HEK293T (cell line): Measurements from ENCODE around the gene PRSS1.
"Not testable (repeated sequence)": the region's sequence is repeated elsewhere in the genome, so short reads cannot be mapped to it uniquely, and the experiment has no call there.

ENCODE experiments used
- CTCF ChIA-PET: fragments of 350-600 bp; formaldehyde crosslinking; extraction: SDS; loops from one replicate; lab custom pipeline; 2021; ENCODE audit warnings: antibody characterized with exemption, inconsistent platforms; lab: Yijun Ruan, JAX
- POLR2A ChIA-PET: fragments of 350-600 bp; formaldehyde crosslinking; extraction: SDS; loops from one replicate; lab custom pipeline; 2020; ENCODE audit warnings: antibody characterized with exemption, inconsistent platforms; lab: Yijun Ruan, JAX
- DNase-seq: peaks from one replicate; pipeline ENCODE4 v3.0.0; 2012; ENCODE audit warnings: mixed read lengths; ENCODE audit errors: extremely low spot score
- ARNT ChIP-seq: fragments of 450-650 bp; IDR thresholded peaks from 2 replicates; pipeline ENCODE4 v1.6.1; 2017; ENCODE audit warnings: mild to moderate bottlenecking
- BHLHE40 ChIP-seq: fragments of 450-650 bp; IDR thresholded peaks from 2 replicates; pipeline ENCODE4 v1.6.1; 2016; ENCODE audit warnings: mild to moderate bottlenecking, moderate library complexity, borderline replicate concordance
- CTBP1 ChIP-seq: fragments of 450-650 bp; IDR thresholded peaks from 2 replicates; pipeline ENCODE4 v1.6.1; 2016; ENCODE audit warnings: borderline replicate concordance
- ELF4 ChIP-seq: fragments of 450-650 bp; IDR thresholded peaks from 2 replicates; pipeline ENCODE4 v1.6.1; 2017; ENCODE audit warnings: antibody characterized with exemption
- FOXA1 ChIP-seq: fragments of 450-650 bp; IDR thresholded peaks from 2 replicates; pipeline ENCODE4 v1.6.1; 2016; ENCODE audit warnings: mild to moderate bottlenecking
- FOXK2 ChIP-seq: fragments of 450-650 bp; IDR thresholded peaks from 2 replicates; pipeline ENCODE4 v1.6.1; 2016; ENCODE audit warnings: mild to moderate bottlenecking
- FOXM1 ChIP-seq: fragments of 450-650 bp; IDR thresholded peaks from 2 replicates; pipeline ENCODE4 v1.6.1; 2017; ENCODE audit warnings: mild to moderate bottlenecking, borderline replicate concordance
- HDGF ChIP-seq: fragments of 450-650 bp; IDR thresholded peaks from 2 replicates; pipeline ENCODE4 v1.6.1; 2017; ENCODE audit warnings: antibody characterized with exemption, borderline replicate concordance
- L3MBTL2 ChIP-seq: fragments of 450-650 bp; conservative IDR thresholded peaks from 2 replicates; pipeline ENCODE4 v1.6.1; 2016; ENCODE audit warnings: mild to moderate bottlenecking
- LEF1 ChIP-seq: fragments of 450-650 bp; IDR thresholded peaks from 2 replicates; pipeline ENCODE4 v1.6.1; 2017; ENCODE audit warnings: mild to moderate bottlenecking, borderline replicate concordance
- NFRKB ChIP-seq: fragments of 450-650 bp; IDR thresholded peaks from 2 replicates; pipeline ENCODE4 v1.6.1; 2016; ENCODE audit warnings: mild to moderate bottlenecking, moderate library complexity
- PKNOX1 ChIP-seq: fragments of 450-650 bp; IDR thresholded peaks from 2 replicates; pipeline ENCODE4 v1.6.1; 2016
- SP1 ChIP-seq: fragments of 450-650 bp; IDR thresholded peaks from 2 replicates; pipeline ENCODE4 v1.6.1; 2017
- SUZ12 ChIP-seq: fragments of 450-650 bp; IDR thresholded peaks from 2 replicates; pipeline ENCODE4 v1.6.1; 2016; ENCODE audit warnings: mild to moderate bottlenecking
- TARDBP ChIP-seq: fragments of 450-650 bp; IDR thresholded peaks from 2 replicates; pipeline ENCODE4 v1.6.1; 2016
- ZNF384 ChIP-seq: fragments of 450-650 bp; IDR thresholded peaks from 2 replicates; pipeline ENCODE4 v1.6.1; 2016

PRSS1 gene

GRCh38 chr7:142722248-142722794 lies 27.0 kb upstream of the PRSS1 start:
- no peak for DNase-seq
- TF ChIP-seq CTBP1 (no peak), FOXM1 (no peak), TARDBP (no peak), L3MBTL2 (no peak), ZNF384 (no peak), SUZ12 (no peak), FOXK2 (no peak), BHLHE40 (no peak), ELF4 (no peak), SP1 (no peak), HDGF (no peak), ARNT (no peak), PKNOX1 (no peak), LEF1 (no peak), NFRKB (no peak), FOXA1 (no peak)
- CTCF ChIA-PET = no interaction called here
- POLR2A ChIA-PET = no interaction called here

- no peak for TF ChIP-seq SUZ12
- no peak for TF ChIP-seq ZNF384
- no peak for TF ChIP-seq FOXA1
- TF ChIP-seq FOXK2 = no peak
- TF ChIP-seq ARNT = no peak
- no peak for TF ChIP-seq HDGF
- no peak for TF ChIP-seq TARDBP
- no peak for TF ChIP-seq BHLHE40
- no peak for TF ChIP-seq SP1
- no peak for TF ChIP-seq L3MBTL2
- TF ChIP-seq NFRKB = no peak
- TF ChIP-seq PKNOX1 = no peak
- no peak for TF ChIP-seq FOXM1
- no peak for TF ChIP-seq LEF1
- TF ChIP-seq ELF4 = no peak
- TF ChIP-seq CTBP1 = no peak
- ChIA-PET CTCF (interaction anchor here (0.6 to 1.6 kb wide), 2 partner anchors 32 to 50 kb away, joined by 3 to 8 read pairs; no protein-coding TSS in a partner anchor), POLR2A (no interaction called here)
- DNase-seq = no peak
Measured at GRCh38 chr7:142733271-142733670, 16.0 kb upstream of the PRSS1 start.

DNA sequence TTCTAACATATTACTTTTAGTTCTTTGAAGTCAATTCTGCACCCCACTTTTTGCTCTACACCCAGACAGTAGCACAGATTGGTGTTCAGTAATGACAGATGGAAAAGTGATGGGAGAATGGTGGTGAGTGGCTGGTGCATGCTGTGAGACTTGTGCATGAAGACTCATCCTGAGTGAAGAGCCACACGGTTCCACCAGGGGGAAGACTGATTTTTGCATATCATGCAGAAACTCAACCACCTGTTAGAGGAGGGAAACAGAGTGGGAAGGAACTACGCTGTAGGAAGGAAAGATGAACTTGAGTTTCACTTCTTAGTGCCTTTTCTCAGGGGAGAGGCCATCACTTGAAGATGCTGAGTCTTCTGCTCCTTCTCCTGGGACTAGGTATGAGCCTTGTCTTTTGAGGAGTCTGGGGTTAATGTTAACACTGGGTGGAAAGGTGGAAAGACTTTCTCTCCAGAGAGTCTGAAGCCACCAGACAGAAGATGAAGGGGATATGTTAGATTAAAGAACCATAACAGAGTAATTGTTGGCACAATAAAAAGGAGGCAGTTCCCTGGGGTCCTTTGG lies 9.3 kb upstream of the PRSS1 start:
- no peak for DNase-seq
- ChIA-PET CTCF (no interaction called here), POLR2A (no interaction called here)
- TF ChIP-seq HDGF (no peak), NFRKB (no peak), SP1 (no peak), CTBP1 (no peak), FOXA1 (no peak), PKNOX1 (no peak), FOXK2 (no peak), TARDBP (no peak), ELF4 (no peak), FOXM1 (no peak), BHLHE40 (no peak)

- ChIA-PET POLR2A (no interaction called here), CTCF (no interaction called here)
- no peak for TF ChIP-seq CTBP1
- TF ChIP-seq BHLHE40 = no peak
- TF ChIP-seq FOXM1 = no peak
- no peak for TF ChIP-seq TARDBP
- no peak for TF ChIP-seq LEF1
- no peak for TF ChIP-seq NFRKB
- no peak for TF ChIP-seq ZNF384
- TF ChIP-seq ARNT = no peak
- TF ChIP-seq PKNOX1 = no peak
- no peak for TF ChIP-seq SUZ12
- no peak for TF ChIP-seq FOXA1
- no peak for TF ChIP-seq HDGF
- no peak for TF ChIP-seq FOXK2
- no peak for TF ChIP-seq SP1
- TF ChIP-seq ELF4 = no peak
- TF ChIP-seq L3MBTL2 = no peak
- DNase-seq = no peak
Measured at GRCh38 chr7:142740786-142741185, 8.5 kb upstream of the PRSS1 start.

- DNase-seq, POLR2A ChIA-PET, CTCF ChIA-PET: not testable (repeated sequence)
Measured at GRCh38 chr7:142741932-142742331, 7.3 kb upstream of the PRSS1 start.
